ENCODE results near the gene DDR1. TPM values are rescaled to one million over a fixed set of nuclear protein-coding genes. Genes with fewer than 3 reads are reported as not detected.
A peak's percentile ranks its signal among the peaks of the same experiment; 100 is the strongest.
"Not testable (repeated sequence)": the region's sequence is repeated elsewhere in the genome, so short reads cannot be mapped to it uniquely, and the experiment has no call there.

The DDR1 gene
- total RNA-seq, 1 donor from 2014 or later, result 8.2 TPM

- H3K27ac Mint-ChIP-seq (ENCODE audit: unreplicated experiment), result no peak overlapping the region
- no peaks in the 10 kb centered on the region for H3K9me3 Mint-ChIP-seq (ENCODE audit: unreplicated experiment)
- DNase-seq (ENCODE audit: low spot score), result no peak
- H3K4me3 Mint-ChIP-seq (ENCODE audit: unreplicated experiment), result no peak overlapping the region
- no peaks in the 10 kb centered on the region for H3K36me3 Mint-ChIP-seq (ENCODE audit: low read depth, unreplicated experiment)
- H3K4me1 Mint-ChIP-seq (ENCODE audit: unreplicated experiment), result no peaks in the 10 kb centered on the region
- H3K27me3 Mint-ChIP-seq (ENCODE audit: unreplicated experiment), result peaks cover 3% of the 10 kb centered on the region
- no peak for TF ChIP-seq CTCF (IDR thresholded peaks at IDR 0.05; ENCODE audit: unreplicated experiment)
Measured at GRCh38 chr6:30901436-30901835, 17.1 kb downstream of the DDR1 start.

- DNase-seq (ENCODE audit: low spot score); H3K9me3 Mint-ChIP-seq (ENCODE audit: unreplicated experiment); H3K4me1 Mint-ChIP-seq (ENCODE audit: unreplicated experiment); H3K27me3 Mint-ChIP-seq (ENCODE audit: unreplicated experiment); H3K4me3 Mint-ChIP-seq (ENCODE audit: unreplicated experiment); H3K27ac Mint-ChIP-seq (ENCODE audit: unreplicated experiment); H3K36me3 Mint-ChIP-seq (ENCODE audit: low read depth, unreplicated experiment): not testable (repeated sequence)
Measured at GRCh38 chr6:30902196-30902595, 17.9 kb downstream of the DDR1 start.

GRCh38 chr6:30902709-30903108 lies 18.4 kb downstream of the DDR1 start:
- no peak overlapping the region for H3K27ac Mint-ChIP-seq (ENCODE audit: unreplicated experiment)
- H3K36me3 Mint-ChIP-seq (ENCODE audit: low read depth, unreplicated experiment), result no peaks in the 10 kb centered on the region
- no peaks in the 10 kb centered on the region for H3K4me1 Mint-ChIP-seq (ENCODE audit: unreplicated experiment)
- H3K9me3 Mint-ChIP-seq (ENCODE audit: unreplicated experiment), result no peaks in the 10 kb centered on the region
- H3K4me3 Mint-ChIP-seq (ENCODE audit: unreplicated experiment), result no peak overlapping the region
- TF ChIP-seq CTCF (IDR thresholded peaks at IDR 0.05; ENCODE audit: unreplicated experiment), result no peak
- peaks cover 3% of the 10 kb centered on the region for H3K27me3 Mint-ChIP-seq (ENCODE audit: unreplicated experiment)
- DNase-seq (ENCODE audit: low spot score), result no peak

GRCh38 chr6:30903236-30903635 lies 18.9 kb downstream of the DDR1 start:
- no peak overlapping the region for H3K4me3 Mint-ChIP-seq (ENCODE audit: unreplicated experiment)
- no peaks in the 10 kb centered on the region for H3K9me3 Mint-ChIP-seq (ENCODE audit: unreplicated experiment)
- H3K27me3 Mint-ChIP-seq (ENCODE audit: unreplicated experiment), result peaks cover 2% of the 10 kb centered on the region
- no peaks in the 10 kb centered on the region for H3K36me3 Mint-ChIP-seq (ENCODE audit: low read depth, unreplicated experiment)
- DNase-seq (ENCODE audit: low spot score), result no peak
- H3K4me1 Mint-ChIP-seq (ENCODE audit: unreplicated experiment), result peaks cover 2% of the 10 kb centered on the region
- H3K27ac Mint-ChIP-seq (ENCODE audit: unreplicated experiment), result no peak overlapping the region
- TF ChIP-seq CTCF (IDR thresholded peaks at IDR 0.05; ENCODE audit: unreplicated experiment), result no peak

- peak overlapping the region; percentile 87 for H3K4me3 Mint-ChIP-seq (ENCODE audit: unreplicated experiment)
- DNase-seq (ENCODE audit: low spot score); H3K27ac Mint-ChIP-seq (ENCODE audit: unreplicated experiment); H3K27me3 Mint-ChIP-seq (ENCODE audit: unreplicated experiment); H3K9me3 Mint-ChIP-seq (ENCODE audit: unreplicated experiment): not testable (repeated sequence)
- peaks cover 11% of the 10 kb centered on the region for H3K4me1 Mint-ChIP-seq (ENCODE audit: unreplicated experiment)
- H3K36me3 Mint-ChIP-seq (ENCODE audit: low read depth, unreplicated experiment), result peaks cover 17% of the 10 kb centered on the region
Measured at GRCh38 chr6:30907290-30907757, 23.0 kb downstream of the DDR1 start.

GRCh38 chr6:30907758-30908591 lies 23.7 kb downstream of the DDR1 start, which contains the start of gene GTF2H4:
Gene GTF2H4 (plus strand): TSS chr6:30908207.
- peaks cover 1% of the 10 kb centered on the region for H3K27me3 Mint-ChIP-seq (ENCODE audit: unreplicated experiment)
- H3K36me3 Mint-ChIP-seq (ENCODE audit: low read depth, unreplicated experiment), result peaks cover 20% of the 10 kb centered on the region
- H3K9me3 Mint-ChIP-seq (ENCODE audit: unreplicated experiment), result no peaks in the 10 kb centered on the region
- peak within 1 kb of the TSS; percentile 98 for H3K4me3 Mint-ChIP-seq (ENCODE audit: unreplicated experiment)
- TF ChIP-seq CTCF (IDR thresholded peaks at IDR 0.05; ENCODE audit: unreplicated experiment), result no peak
- peak within 1 kb of the TSS; percentile 7 for H3K27ac Mint-ChIP-seq (ENCODE audit: unreplicated experiment)
- H3K4me1 Mint-ChIP-seq (ENCODE audit: unreplicated experiment), result peaks cover 11% of the 10 kb centered on the region
- DNase-seq (ENCODE audit: low spot score), result peak; percentile 79

Data from endothelial cell (in vitro differentiated cells).